HG02870 (cell line): ENCODE measurements around the gene VTN.

Experiments
- ATAC-seq: cut with Tn5 transposase; IDR thresholded peaks from one replicate; pipeline ENCODE4 v1.9.1; 2021; ENCODE audit warnings: mild to moderate bottlenecking, moderate library complexity; ENCODE audit not compliant: unreplicated experiment

Gene VTN

DNA sequence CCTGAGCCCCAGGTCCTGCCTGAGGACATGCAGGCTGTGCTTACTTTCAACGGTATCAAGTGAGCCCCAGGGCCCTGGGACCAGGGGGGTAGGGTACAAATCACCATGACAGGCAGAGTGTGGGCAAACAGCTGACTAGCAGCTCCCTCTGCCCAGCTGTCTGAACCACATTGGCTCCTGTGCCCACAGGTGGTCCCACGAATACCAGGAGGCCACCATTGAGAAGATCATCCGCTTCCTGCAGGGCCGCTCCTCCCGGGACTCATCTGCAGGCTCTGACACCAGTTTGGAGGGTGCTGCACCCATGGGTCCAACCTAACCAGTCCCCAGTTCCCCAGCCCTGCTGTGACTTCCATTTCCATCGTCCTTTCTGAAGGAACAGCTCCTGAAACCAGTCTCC, 25.9 kb upstream of the VTN start:
- ATAC-seq: no peak

DNA sequence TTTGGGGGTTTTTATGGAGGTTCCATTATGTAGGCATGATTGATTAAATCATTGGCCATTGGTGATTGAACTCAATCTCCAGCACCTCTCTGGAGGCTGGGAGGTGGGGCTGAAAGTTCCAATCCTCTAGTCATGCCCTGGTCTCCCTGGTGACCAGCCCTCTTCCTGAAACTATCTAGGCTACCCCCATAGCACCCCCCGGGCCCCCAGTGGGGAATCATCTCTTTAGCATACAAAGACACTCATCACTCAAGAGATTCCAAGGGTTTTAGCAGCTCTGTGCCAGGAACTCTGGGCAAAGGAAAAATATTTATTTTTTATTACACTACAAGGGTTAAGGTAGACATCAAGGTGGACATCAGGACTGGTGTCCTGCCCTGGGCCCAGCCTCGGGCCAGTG, 25.3 kb upstream of the VTN start:
- ATAC-seq: no peak

DNA sequence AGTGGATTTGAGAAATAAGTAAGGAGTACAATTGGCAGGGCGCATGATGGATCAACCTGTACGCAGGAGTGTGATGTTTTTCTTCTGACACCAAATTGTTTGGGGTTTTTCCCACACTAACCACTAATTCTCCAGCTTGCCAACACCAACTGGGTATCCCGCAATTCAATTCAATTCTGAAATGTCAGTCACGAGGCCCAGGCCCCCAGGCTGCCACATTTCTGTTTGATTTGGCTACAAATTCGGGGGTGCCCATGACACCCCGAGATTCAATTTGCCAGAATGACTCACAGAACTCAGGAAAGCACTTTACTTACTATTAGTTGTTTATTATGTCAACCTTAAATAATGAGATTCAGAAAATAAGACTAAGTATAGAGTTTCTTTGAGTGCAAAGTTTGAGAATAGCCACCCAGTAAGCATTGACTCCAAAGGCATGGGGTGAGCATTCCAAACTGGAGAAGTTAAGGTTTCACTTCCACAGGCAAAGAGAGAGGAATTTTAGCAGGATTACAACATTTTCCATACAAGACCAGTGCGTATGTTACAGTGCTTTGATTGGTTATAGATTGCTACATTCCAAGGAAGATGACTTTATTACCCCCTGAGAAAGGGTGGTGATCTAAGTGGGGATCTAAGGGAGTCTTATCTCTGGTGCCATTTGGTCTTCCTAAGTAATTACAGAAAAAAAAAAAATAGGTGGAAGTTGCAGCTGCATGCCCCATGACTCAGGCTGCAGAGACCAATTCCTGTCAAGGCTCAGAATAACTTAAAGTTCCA, 24.4 kb upstream of the VTN start:
- ATAC-seq: no peak

DNA sequence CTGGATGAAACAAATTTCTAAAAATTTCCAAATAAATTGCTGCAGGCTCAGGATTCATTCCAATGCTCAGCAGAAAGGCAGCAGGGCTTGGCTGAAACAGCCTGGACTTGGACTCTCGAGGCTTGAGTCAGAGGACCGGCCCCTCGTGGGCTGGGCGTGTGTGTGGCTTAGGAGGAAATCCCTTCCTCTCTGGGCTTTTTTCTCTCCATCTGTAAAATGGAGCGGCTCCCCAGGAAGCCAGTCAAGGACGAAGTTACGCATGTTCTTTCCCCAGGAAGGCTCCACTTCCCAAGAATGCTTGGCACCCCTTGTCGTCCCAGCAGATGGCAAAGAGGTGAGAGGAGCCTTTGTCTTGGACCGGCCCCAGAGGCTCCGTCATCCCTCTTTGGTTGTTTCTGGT, 22.4 kb upstream of the VTN start:
- ATAC-seq: no peak

DNA sequence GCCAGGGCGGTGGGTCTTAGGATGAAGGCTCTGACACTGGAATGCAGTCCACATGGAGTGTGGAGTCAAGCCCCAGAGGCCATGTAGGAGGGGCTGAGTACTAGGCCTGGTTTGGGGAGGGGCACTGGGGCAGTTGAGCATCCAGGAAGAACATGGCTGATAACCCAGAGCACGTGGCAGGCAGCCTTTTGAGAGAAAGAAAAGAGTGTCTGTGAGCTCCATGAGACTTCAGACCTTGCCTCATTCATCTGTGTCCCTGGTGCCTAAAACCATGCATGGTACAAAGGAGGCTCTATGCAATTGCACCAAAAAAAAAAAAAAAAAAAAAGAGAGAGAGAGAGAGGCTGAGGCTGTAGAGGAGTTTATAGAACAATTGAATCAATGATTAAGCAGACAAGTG, 21.3 kb upstream of the VTN start:
- no peak for ATAC-seq

DNA sequence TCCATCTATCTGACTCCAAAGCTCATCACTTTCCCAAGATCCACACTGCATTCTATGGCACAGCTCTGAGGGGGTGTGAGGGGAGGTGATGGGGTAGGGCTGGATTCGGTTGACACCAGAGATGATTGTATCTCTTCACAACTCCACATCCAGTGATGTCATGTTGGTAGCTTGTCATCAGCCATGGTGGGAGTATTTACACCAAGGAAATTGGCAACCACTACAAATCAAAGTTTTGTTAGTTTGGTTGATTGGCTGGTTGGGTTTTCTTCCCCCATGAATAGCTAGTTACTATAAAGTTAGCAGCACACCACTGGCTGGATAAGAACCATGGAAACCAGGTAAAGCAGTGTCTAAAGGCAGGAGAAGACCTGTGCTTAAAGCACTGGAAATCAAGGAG, 20.9 kb upstream of the VTN start:
- no peak for ATAC-seq

DNA sequence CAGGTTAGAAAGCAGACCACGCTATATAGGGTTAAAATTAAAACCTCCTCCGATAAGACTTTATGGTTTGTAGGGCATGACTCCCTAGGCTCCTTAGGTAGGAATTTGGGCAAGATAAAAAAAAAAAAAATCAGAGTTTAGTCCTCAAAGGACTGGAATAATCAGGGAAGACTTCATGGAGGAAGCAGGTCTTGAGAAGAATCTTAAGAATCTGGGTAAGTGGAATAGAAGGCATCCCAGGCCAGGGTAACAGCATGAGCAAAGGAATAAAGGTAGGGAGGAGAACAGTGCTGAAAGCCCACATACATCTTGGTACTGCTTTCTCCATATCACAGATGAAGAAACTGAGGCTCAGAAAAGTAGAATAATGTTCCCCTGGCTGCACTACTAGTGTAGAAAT, 20.5 kb upstream of the VTN start:
- no peak for ATAC-seq

DNA sequence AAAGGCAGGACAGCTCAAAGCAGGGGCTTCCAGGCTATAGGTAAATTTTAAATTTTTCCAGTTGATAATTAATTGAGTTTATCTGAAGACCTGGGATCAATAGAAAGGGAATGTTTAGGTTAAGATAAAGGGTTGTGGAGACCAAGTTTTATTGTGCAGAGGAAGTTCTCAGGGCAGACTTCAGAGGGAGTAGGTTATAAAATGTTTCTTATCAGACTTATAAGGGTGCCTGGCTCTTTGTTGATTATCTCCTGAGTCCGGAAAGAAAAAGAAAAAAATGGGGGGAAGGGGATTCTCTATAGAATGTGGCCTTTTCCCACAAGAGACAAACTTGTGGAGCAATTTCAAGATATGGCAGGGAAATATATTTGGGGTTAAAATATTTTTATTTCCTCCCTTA, 20.0 kb upstream of the VTN start:
- ATAC-seq: no peak

DNA sequence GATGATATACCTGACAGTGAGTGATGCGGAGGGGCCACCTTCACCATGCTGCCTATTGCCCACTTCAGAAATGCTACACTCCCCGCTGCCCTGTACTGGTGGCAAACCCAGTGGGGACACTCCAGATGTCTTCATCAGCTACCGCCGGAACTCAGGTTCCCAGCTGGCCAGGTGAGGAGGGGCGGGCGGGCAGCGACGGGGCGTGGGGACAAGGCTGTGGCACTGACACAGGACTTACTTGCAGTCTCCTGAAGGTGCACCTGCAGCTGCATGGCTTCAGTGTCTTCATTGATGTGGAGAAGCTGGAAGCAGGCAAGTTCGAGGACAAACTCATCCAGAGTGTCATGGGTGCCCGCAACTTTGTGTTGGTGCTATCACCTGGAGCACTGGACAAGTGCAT, 18.0 kb upstream of the VTN start:
- ATAC-seq: no peak

DNA sequence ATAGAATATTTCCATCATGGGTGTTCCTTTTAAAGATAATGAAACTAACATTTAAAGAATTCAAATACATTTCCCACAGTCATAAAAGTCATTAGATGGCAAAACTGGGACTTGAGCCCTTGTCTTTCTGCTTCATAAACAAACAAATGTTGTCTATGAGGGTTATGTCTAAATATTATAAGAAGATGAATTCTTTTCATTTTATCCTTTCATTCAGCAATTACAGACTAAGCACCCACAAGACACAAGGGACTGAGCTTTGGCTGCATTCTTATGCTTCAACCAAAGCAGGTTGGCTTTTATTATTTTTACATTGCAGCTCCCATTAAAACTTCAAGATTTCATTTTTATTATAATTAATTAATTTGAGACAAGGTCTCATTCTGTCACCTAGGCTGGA, 16.3 kb upstream of the VTN start:
- no peak for ATAC-seq

DNA sequence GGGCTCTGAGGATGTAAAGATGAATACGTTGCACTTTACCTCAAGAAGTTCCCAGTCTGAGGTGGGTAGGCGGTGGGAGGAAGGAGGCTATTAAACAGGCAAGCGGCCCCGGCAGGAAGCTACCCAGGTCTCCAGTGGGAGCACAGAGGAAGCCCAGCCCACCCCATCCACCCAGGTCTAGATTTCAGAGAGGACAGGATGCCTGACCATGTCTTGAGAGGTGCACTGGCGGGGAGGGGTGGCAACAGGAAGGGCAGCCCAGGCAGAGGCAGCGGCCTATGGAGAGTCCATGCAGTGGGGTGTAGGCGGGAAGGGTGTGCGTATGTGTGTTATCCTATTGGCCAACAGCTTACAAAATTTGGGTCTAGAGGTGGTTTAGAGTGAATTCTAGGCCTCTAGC, 15.3 kb upstream of the VTN start:
- no peak for ATAC-seq

DNA sequence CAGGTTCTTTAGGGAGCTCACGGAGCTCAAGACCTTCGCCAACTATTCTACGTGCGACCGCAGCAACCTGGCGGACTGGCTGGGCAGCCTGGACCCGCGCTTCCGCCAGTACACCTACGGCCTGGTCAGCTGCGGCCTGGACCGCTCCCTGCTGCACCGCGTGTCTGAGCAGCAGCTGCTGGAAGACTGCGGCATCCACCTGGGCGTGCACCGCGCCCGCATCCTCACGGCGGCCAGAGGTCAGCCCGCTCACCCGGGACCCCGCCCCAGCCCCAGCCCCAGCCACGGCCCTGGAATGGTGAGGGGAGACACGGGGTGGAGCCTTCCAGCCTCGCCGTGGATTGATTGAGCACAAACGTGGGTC, 14.9 kb upstream of the VTN start:
- peak; percentile 8 for ATAC-seq

DNA sequence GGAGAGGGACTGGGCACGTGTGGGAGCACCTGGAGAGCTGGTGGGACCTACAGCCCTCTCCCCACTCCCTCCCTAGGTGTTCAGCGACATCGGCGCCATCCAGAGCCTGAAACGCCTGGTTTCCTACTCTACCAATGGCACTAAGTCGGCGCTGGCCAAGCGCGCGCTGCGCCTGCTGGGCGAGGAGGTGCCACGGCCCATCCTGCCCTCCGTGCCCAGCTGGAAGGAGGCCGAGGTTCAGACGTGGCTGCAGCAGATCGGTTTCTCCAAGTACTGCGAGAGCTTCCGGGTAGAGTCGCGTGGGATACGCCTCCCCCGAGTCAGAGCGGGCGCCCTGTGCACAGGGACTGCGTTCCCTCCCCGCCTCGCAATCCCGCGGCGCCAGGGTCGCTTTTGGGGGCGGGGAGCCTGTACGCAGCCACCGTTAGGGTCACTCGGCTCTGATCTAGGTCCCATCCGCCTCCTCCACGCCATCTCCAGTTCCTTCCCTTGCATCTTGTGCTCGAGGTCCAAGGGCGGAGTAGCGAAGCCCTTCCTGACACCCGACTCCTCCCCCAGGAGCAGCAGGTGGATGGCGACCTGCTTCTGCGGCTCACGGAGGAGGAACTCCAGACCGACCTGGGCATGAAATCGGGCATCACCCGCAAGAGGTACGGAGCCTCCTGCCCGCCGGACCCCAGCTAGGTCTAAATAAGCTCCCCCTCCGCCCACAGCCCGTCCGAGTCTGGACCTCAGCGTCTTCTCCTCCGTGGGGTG, 14.4 kb upstream of the VTN start:
- peak; percentile 59 for ATAC-seq

DNA sequence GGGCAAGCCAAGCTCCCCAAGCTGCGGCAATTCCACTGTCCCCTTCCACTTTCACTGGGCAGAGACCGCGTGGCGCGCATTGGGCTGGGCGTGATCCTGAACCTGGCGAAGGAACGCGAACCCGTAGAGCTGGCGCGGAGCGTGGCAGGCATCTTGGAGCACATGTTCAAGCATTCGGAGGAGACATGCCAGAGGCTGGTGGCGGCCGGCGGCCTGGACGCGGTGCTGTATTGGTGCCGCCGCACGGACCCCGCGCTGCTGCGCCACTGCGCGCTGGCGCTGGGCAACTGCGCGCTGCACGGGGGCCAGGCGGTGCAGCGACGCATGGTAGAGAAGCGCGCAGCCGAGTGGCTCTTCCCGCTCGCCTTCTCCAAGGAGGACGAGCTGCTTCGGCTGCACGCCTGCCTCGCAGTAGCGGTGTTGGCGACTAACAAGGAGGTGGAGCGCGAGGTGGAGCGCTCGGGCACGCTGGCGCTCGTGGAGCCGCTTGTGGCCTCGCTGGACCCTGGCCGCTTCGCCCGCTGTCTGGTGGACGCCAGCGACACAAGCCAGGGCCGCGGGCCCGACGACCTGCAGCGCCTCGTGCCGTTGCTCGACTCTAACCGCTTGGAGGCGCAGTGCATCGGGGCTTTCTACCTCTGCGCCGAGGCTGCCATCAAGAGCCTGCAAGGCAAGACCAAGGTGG, 11.2 kb upstream of the VTN start:
- no peak for ATAC-seq

DNA sequence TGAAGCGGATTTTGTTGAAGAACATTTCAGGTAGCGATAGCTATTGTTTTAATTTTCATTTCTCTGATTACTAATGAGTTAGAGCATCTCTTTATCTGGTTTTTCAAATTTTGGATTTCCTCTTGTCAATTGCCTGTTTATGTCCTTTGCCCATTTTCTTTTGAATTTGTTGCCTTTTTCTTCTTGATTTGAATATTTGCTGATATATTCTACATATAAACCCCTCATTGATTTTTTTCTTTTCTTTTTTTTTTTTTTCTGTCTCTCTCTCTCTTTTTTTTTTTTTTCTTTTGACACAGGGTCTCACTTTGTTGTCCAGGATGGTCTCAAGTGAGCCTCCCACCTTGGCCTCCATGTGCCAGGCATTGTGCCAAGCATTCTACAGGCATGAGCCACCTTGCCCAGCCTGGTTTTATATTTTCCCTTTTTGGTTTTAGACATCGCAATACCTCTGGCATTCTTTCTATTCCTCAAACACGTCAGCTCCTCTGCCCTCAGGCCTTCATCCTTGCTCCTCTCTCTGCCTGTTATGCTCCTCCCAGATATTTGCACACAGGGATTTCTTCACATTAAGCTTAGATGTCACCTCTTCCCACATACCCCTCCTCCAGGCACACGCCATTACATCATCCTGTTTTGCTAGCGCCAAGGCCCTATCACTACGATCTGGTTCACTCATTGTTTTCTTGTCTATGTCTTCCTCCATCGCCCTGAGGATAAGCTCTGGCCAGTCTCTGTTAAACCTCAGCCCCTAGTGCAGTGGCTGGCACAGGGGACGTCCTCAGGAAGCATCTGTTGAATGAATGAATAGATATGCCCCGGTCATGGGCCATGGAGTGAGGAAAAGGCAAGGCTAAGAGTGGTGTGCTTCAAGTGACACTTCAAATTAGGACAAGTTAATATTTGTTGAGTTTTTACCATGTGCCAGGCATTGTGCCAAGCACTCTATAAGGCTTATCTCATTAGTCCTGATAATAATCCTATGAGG, 10.0 kb upstream of the VTN start:
- ATAC-seq: no peak

DNA sequence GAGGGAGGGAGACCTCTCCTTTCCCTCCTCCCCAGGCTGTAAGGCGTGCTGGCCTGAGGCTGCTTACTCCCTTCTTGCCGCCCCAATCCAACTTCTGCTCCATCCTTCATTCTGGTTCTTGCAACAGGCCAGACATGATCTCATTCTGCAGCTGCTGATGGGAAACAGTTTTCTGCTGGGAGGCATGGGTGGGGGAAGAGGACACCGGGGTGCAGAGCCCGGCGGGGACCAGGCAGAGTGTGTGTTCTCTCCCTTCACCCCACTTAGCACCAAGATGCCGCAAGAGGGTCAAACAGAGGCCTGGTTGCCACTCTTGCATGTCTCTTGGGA, 2.8 kb upstream of the VTN start:
- ATAC-seq: no peak

DNA sequence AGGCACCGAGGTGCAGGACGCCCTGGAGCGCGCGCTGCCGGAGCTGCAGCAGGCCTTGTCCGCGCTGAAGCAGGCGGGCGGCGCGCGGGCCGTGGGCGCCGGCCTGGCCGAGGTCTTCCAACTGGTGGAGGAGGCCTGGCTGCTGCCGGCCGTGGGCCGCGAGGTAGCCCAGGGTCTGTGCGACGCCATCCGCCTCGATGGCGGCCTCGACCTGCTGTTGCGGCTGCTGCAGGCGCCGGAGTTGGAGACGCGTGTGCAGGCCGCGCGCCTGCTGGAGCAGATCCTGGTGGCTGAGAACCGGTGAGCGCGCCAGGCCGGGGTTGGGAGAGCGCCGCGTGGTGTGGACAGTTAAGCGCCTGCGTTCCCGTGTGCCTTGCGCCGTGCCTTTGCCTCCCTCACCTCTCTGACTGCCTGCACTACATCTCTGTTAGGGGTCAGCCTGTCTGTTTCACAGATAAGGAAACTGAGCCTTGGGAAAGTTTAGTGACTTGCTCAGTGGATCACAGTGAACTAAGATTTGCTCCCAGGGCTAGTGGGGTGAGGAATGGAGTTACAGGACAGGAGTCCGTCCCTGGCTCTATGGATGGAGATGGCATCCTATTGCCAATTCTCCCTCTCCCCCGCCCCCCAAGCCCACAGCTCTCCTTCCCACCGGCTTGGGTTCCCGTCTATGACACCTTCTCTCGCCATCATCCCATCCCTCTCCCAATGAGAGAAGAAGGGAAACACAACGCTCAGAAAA, 2.3 kb upstream of the VTN start:
- no peak for ATAC-seq

DNA sequence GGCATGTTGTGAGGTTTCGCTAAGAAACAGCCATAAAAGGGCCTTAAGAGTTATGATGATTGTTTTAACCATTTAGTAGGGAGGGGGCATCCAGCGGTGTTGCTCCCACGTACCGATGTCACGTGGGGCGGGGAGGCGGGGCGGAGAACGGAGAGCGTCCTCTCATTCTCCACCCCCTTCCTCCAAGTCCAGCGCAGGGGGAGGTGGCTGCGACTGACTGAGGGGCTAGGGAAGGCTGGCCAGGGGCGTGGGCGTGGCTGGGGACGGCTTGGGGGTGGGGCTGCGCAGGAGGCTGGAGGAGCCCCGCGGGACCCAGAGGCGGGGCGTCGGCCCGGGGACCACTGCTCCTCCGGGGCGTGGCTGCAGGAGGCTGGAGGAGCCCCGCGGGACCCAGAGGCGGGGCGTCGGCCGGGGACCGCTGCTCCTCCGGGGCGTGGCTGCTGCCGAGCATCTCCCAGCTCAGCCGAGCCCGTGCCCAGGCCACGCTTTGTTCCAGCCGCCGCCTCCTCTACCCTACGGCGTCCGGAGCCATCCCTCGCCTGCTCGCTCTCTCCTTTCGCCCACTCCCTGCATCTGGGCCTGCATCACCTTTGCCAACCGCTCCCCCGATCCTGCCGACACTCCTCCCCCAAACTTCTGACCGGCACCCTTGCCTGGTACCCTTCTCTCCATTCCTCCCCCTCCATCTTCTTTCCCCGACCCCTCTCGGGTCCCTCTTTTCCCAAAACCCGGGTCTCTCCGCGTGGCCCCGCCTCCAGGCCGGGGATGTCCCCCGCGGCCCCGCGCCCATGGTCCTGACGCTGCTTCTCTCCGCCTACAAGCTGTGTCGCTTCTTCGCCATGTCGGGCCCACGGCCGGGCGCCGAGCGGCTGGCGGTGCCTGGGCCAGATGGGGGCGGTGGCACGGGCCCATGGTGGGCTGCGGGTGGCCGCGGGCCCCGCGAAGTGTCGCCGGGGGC, 1.4 kb upstream of the VTN start, which contains the start of gene SARM1:
SARM1 (plus strand) TSS at position 450 of the 958 bp plus-strand sequence; CDS start at position 789, 339 bp downstream.
- ATAC-seq: peak; percentile 81

DNA sequence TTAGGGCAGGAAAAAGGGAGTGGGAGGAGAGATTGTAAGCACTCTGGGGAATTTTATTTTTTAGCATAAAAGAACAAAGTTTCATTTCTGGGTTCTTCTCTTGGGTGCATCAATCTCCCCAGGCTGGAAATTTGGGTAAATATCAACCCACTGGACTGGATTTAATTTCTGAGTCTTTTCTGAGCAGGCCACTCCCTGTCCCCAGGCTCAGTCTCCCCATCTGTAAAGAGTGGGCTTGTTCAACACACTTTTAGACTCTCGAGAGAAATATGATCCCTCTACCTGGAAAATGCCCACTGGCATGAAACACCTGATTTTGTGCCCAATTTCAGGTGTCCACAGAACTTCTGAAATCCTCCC, 617 bp upstream of the VTN start:
- ATAC-seq: no peak
